Endothelial cell of umbilical vein (primary cell): ENCODE results near the gene GSK3A. TPM values are rescaled to one million over a fixed set of nuclear protein-coding genes. Genes with fewer than 3 reads are reported as not detected.
A peak's percentile ranks its signal among the peaks of the same experiment; 100 is the strongest.

Experiments
- BruUV-seq: library from RNA; stranded (reverse); fragments of 400-500 nt; replicated peaks from 2 replicates; lab custom pipeline; 2021; lab: Mats Ljungman, UMichigan
- CTCF ChIA-PET: fragments of 300-600, 350-600 bp; sonication (Branson Sonifier 250); formaldehyde crosslinking; loops from one replicate; lab custom pipeline; 2021; ENCODE audit warnings: antibody characterized with exemption, inconsistent platforms; lab: Charles Lee
- POLR2A ChIA-PET: fragments of 300-600, 350-600 bp; sonication (Branson Sonifier 250); formaldehyde crosslinking; loops from one replicate; lab custom pipeline; 2021; ENCODE audit warnings: antibody characterized with exemption, inconsistent platforms; lab: Charles Lee
- DNase-seq: peaks from one replicate; pipeline ENCODE4 v3.0.0-alpha.2; 2011; ENCODE audit warnings: low read depth, low spot score
- FAIRE-seq: peaks from 2 replicates; lab custom pipeline; 2011; peaks lifted over from hg19 to GRCh38; lab: Jason Lieb, UNC
- H2AFZ ChIP-seq: 2 replicates; pipeline ENCODE4 v1.6.0; 2012; ENCODE audit warnings: low read depth, low read length, control low read depth, inconsistent platforms
- H3K27ac ChIP-seq: 2 replicates; pipeline ENCODE4 v1.5.1; 2011; ENCODE audit warnings: low read depth, mild to moderate bottlenecking, control low read depth, low read length, moderate library complexity; ENCODE audit not compliant: insufficient read depth
- H3K27me3 ChIP-seq, 2 experiments: 2 replicates each; pipeline versions ENCODE4 v1.6.0 to v1.6.1; 2011; ENCODE audit warnings: low read length in 2 of 2, mixed read lengths in 1 of 2; ENCODE audit not compliant: control insufficient read depth in 2 of 2, insufficient read depth in 2 of 2
- H3K36me3 ChIP-seq, 2 experiments: 2 replicates in 1 of 2; 3 replicates in 1 of 2; pipeline ENCODE4 v1.5.1; 2011; ENCODE audit warnings: low read length in 2 of 2, mild to moderate bottlenecking in 1 of 2, moderate library complexity in 1 of 2; ENCODE audit not compliant: control insufficient read depth in 2 of 2, insufficient read depth in 2 of 2; ENCODE audit errors: extremely low read depth in 1 of 2
- H3K4me1 ChIP-seq: 3 replicates; pipeline ENCODE4 v1.5.1; 2011; ENCODE audit warnings: mild to moderate bottlenecking, low read length; ENCODE audit not compliant: control insufficient read depth, insufficient read depth; ENCODE audit errors: extremely low read depth
- H3K4me2 ChIP-seq: 2 replicates; pipeline ENCODE4 v1.6.1; 2011; ENCODE audit warnings: low read length, control low read depth, mixed read lengths; ENCODE audit not compliant: insufficient read depth
- H3K4me3 ChIP-seq, 3 experiments: fragments of 200-600 bp in 1 of 3; sonication (generic), shearing (Covaris generic) in 1 of 3; replicated peaks in 1 of 3; 2 replicates each; pipeline ENCODE4 v1.5.1; 2011 to 2016; ENCODE audit warnings: control low read depth in 3 of 3, low read length in 3 of 3, mild to moderate bottlenecking in 2 of 3, inconsistent platforms in 1 of 3, low read depth in 1 of 3, moderate library complexity in 1 of 3; ENCODE audit not compliant: insufficient read depth in 1 of 3
- H3K79me2 ChIP-seq: 2 replicates; pipeline ENCODE4 v1.6.0; 2012; ENCODE audit warnings: low read length, inconsistent platforms; ENCODE audit not compliant: control insufficient read depth, insufficient read depth
- H3K9ac ChIP-seq: replicated peaks from 2 replicates; pipeline ENCODE3; 2011; ENCODE audit warnings: low read length, control low read depth; ENCODE audit not compliant: insufficient read depth; ENCODE audit errors: extremely low read depth
- H3K9me1 ChIP-seq: replicated peaks from 3 replicates; pipeline ENCODE4 v1.6.0; 2011; ENCODE audit warnings: mild to moderate bottlenecking, low read length; ENCODE audit not compliant: control insufficient read depth, insufficient read depth; ENCODE audit errors: extremely low read depth
- H3K9me3 ChIP-seq: replicated peaks from 2 replicates; pipeline ENCODE4 v1.5.1; 2012; ENCODE audit warnings: low read length, inconsistent platforms; ENCODE audit not compliant: control insufficient read depth, insufficient read depth
- H4K20me1 ChIP-seq: replicated peaks from 2 replicates; pipeline ENCODE3; 2011; ENCODE audit warnings: mild to moderate bottlenecking, low read length; ENCODE audit not compliant: control insufficient read depth, insufficient read depth; ENCODE audit errors: extremely low read depth
- EZH2 ChIP-seq: IDR thresholded peaks from 2 replicates; pipeline ENCODE4 v1.6.1; 2012; ENCODE audit warnings: borderline replicate concordance, low read depth, mild to moderate bottlenecking, moderate library complexity, low read length, inconsistent platforms; ENCODE audit not compliant: severe bottlenecking
- MYC ChIP-seq: IDR thresholded peaks from one replicate; pipeline ENCODE4 v1.6.1; 2011; ENCODE audit warnings: mild to moderate bottlenecking, low read depth, low read length
- POLR2A ChIP-seq: IDR thresholded peaks from 2 replicates; pipeline ENCODE4 v1.6.1; 2012; ENCODE audit warnings: low read depth, mild to moderate bottlenecking, control low read depth, low read length
- dilution Hi-C: fragments of 300-500 bp; cut with MboI; formaldehyde crosslinking; loops from one replicate; pipeline ENCODE4 v1.15.0; 2019; ENCODE audit warnings: low sequenced_read_pairs; ENCODE audit not compliant: extremely low pct_ligation_motif_present
- intact Hi-C: fragments of 100-400 bp; cut with micrococcal nuclease; formaldehyde crosslinking; loops from one replicate; pipeline ENCODE4 v1.10.0; 2022
- polyA plus RNA-seq, 4 experiments: library from polyadenylated mRNA; depleted of rRNA in 3 of 4; stranded (reverse) in 3 of 4; unstranded in 1 of 4; fragments of >200 nt; gene quantifications; 2 replicates each; pipeline versions ENCODE4 v1.2.1 to v1.2.3, GENCODE V29; 2011 to 2012; ENCODE audit warnings: missing spikeins in 1 of 4
- total RNA-seq: library from RNA; stranded (reverse); gene quantifications from 2 replicates; pipeline ENCODE4 v1.2.3, GENCODE V29; 2021

The GSK3A gene
- total and polyA plus RNA-seq, 2 donors (not counting 3 experiments of a cell fraction or from before 2014, with no cell fraction given) = 49.5 to 73.7 TPM

GRCh38 chr19:42269478-42270345 is 27.3 kb upstream of the GSK3A start:
- Histone ChIP-seq H3K9me3 (no peaks in the 10 kb centered on the region), H4K20me1 (no peaks in the 10 kb centered on the region), H3K4me2 (peak overlapping the region; percentile 62), H3K4me1 (peaks cover 22% of the 10 kb centered on the region), H3K27ac (peak overlapping the region; percentile 91), H3K4me3 (peak overlapping the region; percentile 11 to 65 (median 57)), H3K79me2 (peaks cover 33% of the 10 kb centered on the region), H3K36me3 (peaks cover 9 to 28% of the 10 kb centered on the region in 2 experiments), H2AFZ (no peak overlapping the region), H3K9me1 (no peaks in the 10 kb centered on the region), H3K27me3 (no peaks in the 10 kb centered on the region), H3K9ac (peak overlapping the region; percentile 87)
- no peak for DNase-seq
- dilution Hi-C loops = no loop called here
- TF ChIP-seq MYC = no peak
- TF ChIP-seq POLR2A = peak; percentile 54
- ChIA-PET POLR2A (interaction anchor here (1.0 to 1.5 kb wide), 4 partner anchors 10 to 27 kb away, joined by 3 to 7 read pairs (median 6); partner anchors contain the start of gene GSK3A), CTCF (interaction anchor here (1.0 to 3.6 kb wide), 6 partner anchors 10 to 27 kb away, joined by 4 to 24 read pairs (median 6); no protein-coding TSS in a partner anchor)
- TSS peak; percentile 96 for BruUV-seq
- FAIRE-seq = no peak
- intact Hi-C loops = no loop called here

GRCh38 chr19:42268704-42269477 is 26.5 kb upstream of the GSK3A start, which contains the start of gene CIC:
CIC (plus strand) TSS chr19:42269252; CDS start chr19:42271784, 2,532 bp downstream.
- BruUV-seq = TSS peak; percentile 79
- DNase-seq (peak; percentile 100), FAIRE-seq (peak; percentile 100)
- CTCF ChIA-PET = interaction anchor here (1.0 to 3.6 kb wide), 3 partner anchors 11 to 22 kb away, joined by 4 to 23 read pairs (median 5); no protein-coding TSS in a partner anchor
- no peaks in the 10 kb centered on the region for H4K20me1 ChIP-seq
- intact Hi-C loops (loop anchor here (1.0 kb wide), 4 partner anchors 11 to 33 kb away; partner anchors contain the start of genes ERF, GSK3A, PAFAH1B3 and PRR19), dilution Hi-C loops (no loop called here)
- peaks cover 22% of the 10 kb centered on the region for H3K4me1 ChIP-seq
- H3K9ac ChIP-seq = peak within 1 kb of the TSS; percentile 87
- H3K79me2 ChIP-seq = peaks cover 26% of the 10 kb centered on the region
- no peaks in the 10 kb centered on the region for H3K9me1 ChIP-seq
- peak within 1 kb of the TSS; percentile 49 to 65 (median 64) for H3K4me3 ChIP-seq
- H3K36me3 ChIP-seq = peaks cover 4 to 19% of the 10 kb centered on the region in 2 experiments
- no peaks in the 10 kb centered on the region for H3K9me3 ChIP-seq
- peak within 1 kb of the TSS; percentile 91 for H3K27ac ChIP-seq
- H2AFZ ChIP-seq = peak within 1 kb of the TSS; percentile 97
- POLR2A ChIA-PET = interaction anchor here (1.5 kb wide), 1 partner anchor 11 kb away, joined by 3 read pairs; no protein-coding TSS in a partner anchor
- H3K27me3 ChIP-seq = no peaks in the 10 kb centered on the region
- peak within 1 kb of the TSS; percentile 96 for H3K4me2 ChIP-seq
- TF ChIP-seq MYC = no peak
- no peak for TF ChIP-seq POLR2A
- no peak for TF ChIP-seq EZH2
